HG03097 (cell line): ENCODE data around the gene SYNDIG1L.
"Not testable (repeated sequence)": the region's sequence is repeated elsewhere in the genome, so short reads cannot be mapped to it uniquely, and the experiment has no call there.

ENCODE experiments used
- ATAC-seq: cut with Tn5 transposase; IDR thresholded peaks from one replicate; pipeline ENCODE4 v1.9.1; 2021; ENCODE audit not compliant: unreplicated experiment, low FRiP score

Gene SYNDIG1L

GRCh38 chr14:74426202-74426582 is at the start of gene SYNDIG1L:
Gene SYNDIG1L (minus strand): TSS chr14:74426210. CDS start chr14:74409744, 16,466 bp downstream.
- no peak for ATAC-seq

GRCh38 chr14:74475678-74476077 is 49.7 kb upstream of the SYNDIG1L start:
- ATAC-seq, result no peak

- ATAC-seq, result no peak
Measured at GRCh38 chr14:74474376-74474775, 48.4 kb upstream of the SYNDIG1L start.

- no peak for ATAC-seq
Measured at GRCh38 chr14:74472601-74473000, 46.6 kb upstream of the SYNDIG1L start.

GRCh38 chr14:74469548-74470518 is 43.8 kb upstream of the SYNDIG1L start:
- no peak for ATAC-seq

- ATAC-seq, result no peak
Measured at GRCh38 chr14:74468513-74468912, 42.5 kb upstream of the SYNDIG1L start.

- ATAC-seq, result no peak
Measured at GRCh38 chr14:74465335-74465734, 39.3 kb upstream of the SYNDIG1L start.

- ATAC-seq, result no peak
Measured at GRCh38 chr14:74464785-74465184, 38.8 kb upstream of the SYNDIG1L start.

GRCh38 chr14:74463697-74464096 is 37.7 kb upstream of the SYNDIG1L start:
- ATAC-seq, result no peak

- no peak for ATAC-seq
Measured at GRCh38 chr14:74462993-74463392, 37.0 kb upstream of the SYNDIG1L start.

- ATAC-seq, result no peak
Measured at GRCh38 chr14:74459976-74460375, 34.0 kb upstream of the SYNDIG1L start.

- ATAC-seq, result no peak
Measured at GRCh38 chr14:74459289-74459946, 33.4 kb upstream of the SYNDIG1L start.

GRCh38 chr14:74457565-74457895 is 31.5 kb upstream of the SYNDIG1L start:
- ATAC-seq, result no peak

GRCh38 chr14:74456684-74457564 is 30.9 kb upstream of the SYNDIG1L start:
- no peak for ATAC-seq

GRCh38 chr14:74454397-74454796 is 28.4 kb upstream of the SYNDIG1L start:
- not testable (repeated sequence) for ATAC-seq

GRCh38 chr14:74444866-74445265 is 18.9 kb upstream of the SYNDIG1L start:
- no peak for ATAC-seq

GRCh38 chr14:74442757-74443156 is 16.7 kb upstream of the SYNDIG1L start:
- no peak for ATAC-seq

GRCh38 chr14:74441113-74441512 is 15.1 kb upstream of the SYNDIG1L start:
- no peak for ATAC-seq

GRCh38 chr14:74438351-74438915 is 12.4 kb upstream of the SYNDIG1L start:
- ATAC-seq, result no peak

- no peak for ATAC-seq
Measured at GRCh38 chr14:74437496-74438053, 11.6 kb upstream of the SYNDIG1L start.
